Ishikawa (cell line): ENCODE measurements around the gene CA12.

ENCODE experiments used
- CEBPB ChIP-seq: IDR thresholded peaks from 2 replicates; pipeline ENCODE4 v1.6.1; 2012
- CREB1 ChIP-seq: IDR thresholded peaks from 2 replicates; pipeline ENCODE4 v1.6.1; 2012; ENCODE audit warnings: low read depth
- EGR1 ChIP-seq: IDR thresholded peaks from 2 replicates; pipeline ENCODE4 v1.6.1; 2012
- EP300 ChIP-seq: IDR thresholded peaks from 2 replicates; pipeline ENCODE4 v1.6.1; 2012; ENCODE audit warnings: borderline replicate concordance
- FOXM1 ChIP-seq: IDR thresholded peaks from 2 replicates; pipeline ENCODE4 v1.6.1; 2012; ENCODE audit warnings: low read depth, borderline replicate concordance
- MAX ChIP-seq: IDR thresholded peaks from 2 replicates; pipeline ENCODE4 v1.6.1; 2012
- NFIC ChIP-seq: IDR thresholded peaks from 2 replicates; pipeline ENCODE4 v1.6.1; 2012
- RAD21 ChIP-seq: IDR thresholded peaks from 2 replicates; pipeline ENCODE4 v1.6.1; 2012; ENCODE audit warnings: low read depth
- REST ChIP-seq: IDR thresholded peaks from 2 replicates; pipeline ENCODE4 v1.6.1; 2012; ENCODE audit warnings: low read depth, mild to moderate bottlenecking
- TAF1 ChIP-seq: IDR thresholded peaks from 2 replicates; pipeline ENCODE4 v1.6.1; 2012; ENCODE audit warnings: low read depth, mild to moderate bottlenecking
- TCF12 ChIP-seq: IDR thresholded peaks from 2 replicates; pipeline ENCODE4 v1.6.1; 2012; ENCODE audit warnings: low read depth
- TEAD4 ChIP-seq: IDR thresholded peaks from 2 replicates; pipeline ENCODE4 v1.6.1; 2012
- USF1 ChIP-seq: IDR thresholded peaks from 2 replicates; pipeline ENCODE4 v1.6.1; 2012
- YY1 ChIP-seq: IDR thresholded peaks from 2 replicates; pipeline ENCODE4 v1.6.1; 2012; ENCODE audit warnings: low read depth
- ZBTB7A ChIP-seq: IDR thresholded peaks from 2 replicates; pipeline ENCODE4 v1.6.1; 2012; ENCODE audit warnings: low read depth

CA12 gene

GRCh38 chr15:63403254-63403945 is 21.8 kb upstream of the CA12 start:
- TF ChIP-seq YY1, result no peak
- no peak for TF ChIP-seq EP300
- TF ChIP-seq TAF1, result no peak
- TF ChIP-seq MAX, result no peak
- no peak for TF ChIP-seq CEBPB
- no peak for TF ChIP-seq USF1
- TF ChIP-seq TCF12, result no peak
- TF ChIP-seq EGR1, result no peak
- no peak for TF ChIP-seq RAD21
- TF ChIP-seq CREB1, result no peak
- TF ChIP-seq REST, result no peak
- no peak for TF ChIP-seq NFIC
- TF ChIP-seq ZBTB7A, result no peak

GRCh38 chr15:63402498-63403253 is 21.0 kb upstream of the CA12 start:
- no peak for TF ChIP-seq CEBPB
- peak; percentile 89 for TF ChIP-seq RAD21
- no peak for TF ChIP-seq YY1

GRCh38 chr15:63401714-63402497 is 20.3 kb upstream of the CA12 start:
- no peak for TF ChIP-seq TEAD4
- no peak for TF ChIP-seq MAX
- no peak for TF ChIP-seq TCF12
- no peak for TF ChIP-seq TAF1
- TF ChIP-seq EGR1, result no peak
- no peak for TF ChIP-seq CREB1
- no peak for TF ChIP-seq REST
- no peak for TF ChIP-seq FOXM1
- no peak for TF ChIP-seq USF1
- no peak for TF ChIP-seq RAD21
- no peak for TF ChIP-seq CEBPB
- TF ChIP-seq EP300, result no peak

GRCh38 chr15:63401078-63401477 is 19.4 kb upstream of the CA12 start:
- no peak for TF ChIP-seq TAF1
- TF ChIP-seq ZBTB7A, result no peak
- no peak for TF ChIP-seq TEAD4
- no peak for TF ChIP-seq REST
- no peak for TF ChIP-seq USF1
- TF ChIP-seq RAD21, result no peak
- TF ChIP-seq MAX, result no peak
